ENCODE results near the gene SLC4A8.

SLC4A8 gene

GRCh38 chr12:51528852-51529650 is 104.4 kb downstream of the SLC4A8 start:
- DNase-seq (ENCODE audit: low spot score) = peak; percentile 34

- no peak for DNase-seq (ENCODE audit: low spot score)
Observed at GRCh38 chr12:51529651-51529970, 105.0 kb downstream of the SLC4A8 start.

- DNase-seq (ENCODE audit: low spot score) = no peak
Observed at GRCh38 chr12:51530208-51530607, 105.6 kb downstream of the SLC4A8 start.

GRCh38 chr12:51531284-51531977 is 106.8 kb downstream of the SLC4A8 start:
- DNase-seq (ENCODE audit: low spot score) = no peak

GRCh38 chr12:51531978-51532497 is 107.4 kb downstream of the SLC4A8 start:
- DNase-seq (ENCODE audit: low spot score) = peak; percentile 89

GRCh38 chr12:51533799-51534198 is 109.2 kb downstream of the SLC4A8 start:
- DNase-seq (ENCODE audit: low spot score) = no peak

- no peak for DNase-seq (ENCODE audit: low spot score)
Observed at GRCh38 chr12:51534216-51535074, 109.8 kb downstream of the SLC4A8 start.

- no peak for DNase-seq (ENCODE audit: low spot score)
Observed at GRCh38 chr12:51536159-51536558, 111.5 kb downstream of the SLC4A8 start.

GRCh38 chr12:51538149-51538548 is 113.5 kb downstream of the SLC4A8 start:
- DNase-seq (ENCODE audit: low spot score) = no peak

- no peak for DNase-seq (ENCODE audit: low spot score)
Observed at GRCh38 chr12:51538599-51538998, 114.0 kb downstream of the SLC4A8 start.

- no peak for DNase-seq (ENCODE audit: low spot score)
Observed at GRCh38 chr12:51540996-51541395, 116.4 kb downstream of the SLC4A8 start.

- DNase-seq (ENCODE audit: low spot score) = no peak
Observed at GRCh38 chr12:51546097-51546496, 121.5 kb downstream of the SLC4A8 start.

- DNase-seq (ENCODE audit: low spot score) = no peak
Observed at GRCh38 chr12:51547606-51548005, 123.0 kb downstream of the SLC4A8 start.

GRCh38 chr12:51548241-51548640 is 123.6 kb downstream of the SLC4A8 start:
- DNase-seq (ENCODE audit: low spot score) = no peak

GRCh38 chr12:51549637-51550036 is 125.0 kb downstream of the SLC4A8 start:
- peak; percentile 50 for DNase-seq (ENCODE audit: low spot score)

Data from AG20443 (cell line).